Measurements from ENCODE around the gene KLHL30. TPM values are rescaled to one million over a fixed set of nuclear protein-coding genes. Genes with fewer than 3 reads are reported as not detected.

KLHL30 gene
- total and polyA plus RNA-seq, 3 experiments from 2014 or later, result not detected

DNA sequence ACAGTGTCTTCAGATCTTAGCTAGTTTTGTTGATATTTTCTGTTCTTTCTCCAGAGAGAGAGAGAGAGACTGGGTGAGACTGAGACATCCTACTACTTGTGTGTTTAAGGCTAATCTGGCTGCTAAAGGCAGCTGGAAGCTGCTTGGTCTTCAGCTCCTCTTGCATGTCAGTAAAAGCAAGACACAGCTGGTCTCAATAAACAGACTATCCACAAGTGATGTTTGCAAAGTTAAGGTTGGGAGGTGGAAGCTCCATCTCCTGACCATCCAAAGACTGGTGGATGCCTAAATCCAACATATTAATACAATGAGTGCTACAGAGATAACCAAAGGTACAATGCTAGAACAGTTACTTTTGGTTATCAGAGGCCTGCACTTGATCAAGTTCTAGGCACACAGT is 38.1 kb downstream of the KLHL30 start:
- Histone ChIP-seq H3K27ac (ENCODE audit: low read depth, low read length) (no peak overlapping the region), H3K9me3 (ENCODE audit: low read length) (no peaks in the 10 kb centered on the region), H3K27me3 (ENCODE audit: insufficient read depth, low read length, poor library complexity, severe bottlenecking) (no peaks in the 10 kb centered on the region), H3K4me1 (ENCODE audit: insufficient read depth, low read length) (no peaks in the 10 kb centered on the region), H3K4me3 (ENCODE audit: low read length) (no peak overlapping the region), H3K36me3 (ENCODE audit: insufficient read depth, low read length) (peaks cover 66% of the 10 kb centered on the region)
- H3K4me3 Mint-ChIP-seq, result no peak overlapping the region
- H3K36me3 Mint-ChIP-seq, result peaks cover 26 to 94% (median 34%) of the 10 kb centered on the region in 3 donors
- ChIA-PET POLR2A (interaction anchor here (0.6 kb wide), 2 partner anchors 23 to 41 kb away, joined by 3 to 6 read pairs; no protein-coding TSS in a partner anchor), CTCF (no interaction called here)
- DNase-seq, result no peak
- H3K27me3 Mint-ChIP-seq, result no peaks in the 10 kb centered on the region
- H3K9me3 Mint-ChIP-seq, result no peaks in the 10 kb centered on the region
- H3K4me1 Mint-ChIP-seq, result no peaks in the 10 kb centered on the region
- H3K27ac Mint-ChIP-seq, result peak overlapping the region in 1 of 8 donors; percentile 68

DNA sequence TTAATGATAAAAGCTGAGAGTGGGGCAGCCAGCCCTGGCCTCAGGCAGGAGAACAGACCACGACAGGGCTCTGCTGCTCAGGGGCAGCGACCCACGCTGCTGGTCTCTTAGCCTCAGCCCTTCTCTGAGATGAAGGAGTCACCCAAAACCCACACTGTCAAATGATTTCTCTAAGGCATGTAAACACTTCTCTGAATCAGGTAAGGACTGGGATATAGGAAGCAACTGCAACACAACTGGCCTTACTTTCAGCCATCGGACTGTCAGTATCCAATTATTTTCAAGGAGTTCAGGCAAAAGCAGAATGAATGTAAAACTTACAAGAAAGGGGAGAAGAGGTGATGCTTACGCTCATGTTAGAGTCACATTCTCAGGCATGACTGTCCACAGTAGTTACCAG is 42.1 kb downstream of the KLHL30 start:
- peaks cover 11 to 20% (median 12%) of the 10 kb centered on the region in 3 donors for H3K4me1 Mint-ChIP-seq
- no peak overlapping the region for H3K27ac ChIP-seq (ENCODE audit: low read depth, low read length)
- peaks cover 34 to 92% (median 35%) of the 10 kb centered on the region in 3 donors for H3K36me3 Mint-ChIP-seq
- H3K27ac Mint-ChIP-seq, result no peak overlapping the region
- no peaks in the 10 kb centered on the region for H3K27me3 ChIP-seq (ENCODE audit: insufficient read depth, low read length, poor library complexity, severe bottlenecking)
- no peaks in the 10 kb centered on the region for H3K9me3 ChIP-seq (ENCODE audit: low read length)
- DNase-seq, result no peak
- CTCF ChIA-PET, result no interaction called here
- H3K9me3 Mint-ChIP-seq, result no peaks in the 10 kb centered on the region
- H3K4me3 Mint-ChIP-seq, result no peak overlapping the region
- no peaks in the 10 kb centered on the region for H3K4me1 ChIP-seq (ENCODE audit: insufficient read depth, low read length)
- peaks cover 73% of the 10 kb centered on the region for H3K36me3 ChIP-seq (ENCODE audit: insufficient read depth, low read length)
- H3K4me3 ChIP-seq (ENCODE audit: low read length), result no peak overlapping the region
- no peaks in the 10 kb centered on the region for H3K27me3 Mint-ChIP-seq
- POLR2A ChIA-PET, result no interaction called here

DNA sequence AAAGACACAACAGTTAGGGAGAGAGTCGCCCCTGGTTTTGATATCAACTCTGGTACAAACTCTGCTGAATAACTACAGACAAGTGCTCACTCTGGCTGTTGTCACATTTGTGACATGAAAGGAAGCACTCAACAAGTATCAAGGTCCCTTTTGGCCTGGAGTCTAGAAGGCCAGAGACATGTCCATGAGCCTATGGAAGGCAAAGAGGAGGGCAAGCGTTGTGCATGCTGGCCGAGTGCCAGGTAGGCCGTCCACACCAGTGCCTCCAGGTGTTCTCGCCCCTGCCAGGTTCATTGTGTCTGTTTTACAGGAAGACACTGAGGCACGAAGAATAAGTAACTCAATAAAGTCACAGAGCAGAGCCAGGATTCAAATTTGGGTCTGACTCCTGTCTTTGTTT is 43.9 kb downstream of the KLHL30 start:
- H3K27me3 ChIP-seq (ENCODE audit: insufficient read depth, low read length, poor library complexity, severe bottlenecking), result no peaks in the 10 kb centered on the region
- peaks cover 14 to 28% (median 16%) of the 10 kb centered on the region in 3 donors for H3K4me1 Mint-ChIP-seq
- ChIA-PET POLR2A (no interaction called here), CTCF (no interaction called here)
- H3K9me3 ChIP-seq (ENCODE audit: low read length), result no peaks in the 10 kb centered on the region
- H3K9me3 Mint-ChIP-seq, result no peaks in the 10 kb centered on the region
- peaks cover 30 to 97% (median 31%) of the 10 kb centered on the region in 3 donors for H3K36me3 Mint-ChIP-seq
- no peak for DNase-seq
- H3K27ac Mint-ChIP-seq, result no peak overlapping the region
- H3K27me3 Mint-ChIP-seq, result no peaks in the 10 kb centered on the region
- H3K36me3 ChIP-seq (ENCODE audit: insufficient read depth, low read length), result peaks cover 81% of the 10 kb centered on the region
- no peak overlapping the region for H3K27ac ChIP-seq (ENCODE audit: low read depth, low read length)
- no peaks in the 10 kb centered on the region for H3K4me1 ChIP-seq (ENCODE audit: insufficient read depth, low read length)
- H3K4me3 ChIP-seq (ENCODE audit: low read length), result no peak overlapping the region
- H3K4me3 Mint-ChIP-seq, result no peak overlapping the region

DNA sequence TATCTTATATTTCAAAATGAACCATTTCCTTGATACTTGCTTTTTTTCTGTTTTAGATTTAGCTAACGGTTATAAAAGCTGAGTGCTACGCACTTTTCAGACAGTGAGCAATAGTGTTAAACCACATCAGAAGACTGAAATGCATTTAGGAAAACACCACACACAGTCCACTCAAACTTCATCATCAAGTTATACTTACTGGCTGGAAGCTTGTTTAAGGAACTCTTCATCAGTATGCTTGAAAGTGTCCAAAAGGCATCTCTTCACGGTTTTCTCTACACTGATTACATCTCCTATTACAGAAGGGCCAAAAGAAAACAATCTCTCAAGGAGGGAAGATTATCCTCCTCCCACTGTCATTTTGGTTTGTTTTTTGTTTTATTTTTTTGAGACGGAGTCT is 45.4 kb downstream of the KLHL30 start:
- no peaks in the 10 kb centered on the region for H3K27me3 ChIP-seq (ENCODE audit: insufficient read depth, low read length, poor library complexity, severe bottlenecking)
- DNase-seq, result no peak
- peak overlapping the region in 6 of 8 donors; percentile 17 to 82 (median 56) for H3K27ac Mint-ChIP-seq
- H3K4me3 ChIP-seq (ENCODE audit: low read length), result no peak overlapping the region
- H3K36me3 Mint-ChIP-seq, result peaks cover 28 to 99% (median 36%) of the 10 kb centered on the region in 3 donors
- no peaks in the 10 kb centered on the region for H3K27me3 Mint-ChIP-seq
- ChIA-PET CTCF (no interaction called here), POLR2A (no interaction called here)
- H3K9me3 Mint-ChIP-seq, result no peaks in the 10 kb centered on the region
- peaks cover 14 to 28% (median 18%) of the 10 kb centered on the region in 3 donors for H3K4me1 Mint-ChIP-seq
- H3K36me3 ChIP-seq (ENCODE audit: insufficient read depth, low read length), result peaks cover 91% of the 10 kb centered on the region
- H3K9me3 ChIP-seq (ENCODE audit: low read length), result no peaks in the 10 kb centered on the region
- H3K4me3 Mint-ChIP-seq, result peak overlapping the region in 2 of 7 donors; percentile 15 to 26
- no peaks in the 10 kb centered on the region for H3K4me1 ChIP-seq (ENCODE audit: insufficient read depth, low read length)
- no peak overlapping the region for H3K27ac ChIP-seq (ENCODE audit: low read depth, low read length)

DNA sequence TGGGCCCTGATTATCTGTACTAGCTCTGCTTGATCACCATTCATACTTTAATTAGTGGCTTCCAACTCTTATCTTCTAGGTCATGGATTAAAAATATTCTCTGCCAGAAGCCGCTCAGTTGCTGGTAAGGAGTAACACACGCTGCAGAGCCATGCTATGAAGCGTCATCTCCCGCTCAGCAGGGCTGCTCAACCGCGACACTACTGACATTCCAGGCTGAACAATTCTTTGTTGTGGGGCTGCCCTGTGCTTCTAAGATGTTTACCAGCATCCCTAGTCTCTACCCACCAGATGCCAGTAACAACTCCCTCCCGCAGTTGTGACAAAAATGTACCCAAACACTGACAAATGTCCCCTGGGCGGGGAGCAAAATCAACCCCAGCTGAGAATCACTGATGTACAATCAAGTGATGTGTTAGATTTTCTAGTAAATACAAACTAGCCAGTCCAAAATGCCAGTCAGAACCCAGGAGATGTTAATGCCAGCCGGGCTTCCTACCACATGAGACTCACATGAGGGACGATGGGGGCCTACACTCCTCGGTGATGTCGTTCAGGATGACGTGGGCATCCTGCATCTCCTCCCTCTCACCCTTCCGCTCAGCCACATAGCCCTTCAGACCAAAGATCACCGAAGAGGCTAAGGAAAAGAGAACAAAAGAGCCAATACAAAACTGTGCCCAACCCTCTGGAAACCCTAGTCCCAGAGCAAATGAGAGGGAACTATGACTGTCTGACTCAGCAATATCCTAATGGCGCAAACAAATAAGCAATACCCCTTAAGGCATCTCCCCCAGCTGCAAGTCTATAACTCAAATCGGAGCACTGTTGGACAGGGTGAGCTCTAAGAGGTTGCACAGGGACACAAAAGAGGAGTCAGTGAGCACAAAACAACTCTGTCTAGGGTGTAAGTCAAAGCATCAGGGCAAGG is 49.4 kb downstream of the KLHL30 start:
- Histone ChIP-seq H3K4me1 (ENCODE audit: insufficient read depth, low read length) (no peaks in the 10 kb centered on the region), H3K36me3 (ENCODE audit: insufficient read depth, low read length) (peaks cover 78% of the 10 kb centered on the region), H3K9me3 (ENCODE audit: low read length) (no peaks in the 10 kb centered on the region), H3K27ac (ENCODE audit: low read depth, low read length) (no peak overlapping the region), H3K27me3 (ENCODE audit: insufficient read depth, low read length, poor library complexity, severe bottlenecking) (no peaks in the 10 kb centered on the region), H3K4me3 (ENCODE audit: low read length) (no peak overlapping the region)
- H3K36me3 Mint-ChIP-seq, result peaks cover 8 to 94% (median 30%) of the 10 kb centered on the region in 3 donors
- DNase-seq, result no peak
- H3K27me3 Mint-ChIP-seq, result no peaks in the 10 kb centered on the region
- no peaks in the 10 kb centered on the region for H3K9me3 Mint-ChIP-seq
- H3K4me1 Mint-ChIP-seq, result peaks cover 14 to 28% (median 19%) of the 10 kb centered on the region in 3 donors
- ChIA-PET POLR2A (no interaction called here), CTCF (no interaction called here)
- H3K4me3 Mint-ChIP-seq, result no peak overlapping the region
- peak overlapping the region in 1 of 8 donors; percentile 51 for H3K27ac Mint-ChIP-seq

DNA sequence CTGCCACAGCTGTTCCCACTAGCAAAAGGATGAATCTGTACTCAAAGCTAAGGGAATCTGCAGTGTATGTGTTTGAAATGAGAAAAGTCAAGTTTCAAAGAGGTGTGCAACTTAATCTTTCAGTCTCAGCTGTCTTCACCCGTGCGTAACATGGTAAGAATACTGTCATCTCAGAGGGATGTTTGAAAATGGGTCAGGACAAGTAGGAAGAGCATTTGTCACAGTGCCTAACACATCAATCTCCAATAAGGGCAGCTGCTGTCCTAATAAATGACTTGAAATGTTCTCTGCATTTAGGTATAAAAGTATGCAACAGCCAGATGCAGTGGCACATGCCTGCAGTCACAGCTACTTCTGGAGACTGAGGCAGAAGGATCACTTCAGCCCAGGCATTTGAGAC is 52.0 kb downstream of the KLHL30 start:
- Histone ChIP-seq H3K9me3 (ENCODE audit: low read length) (no peaks in the 10 kb centered on the region), H3K27ac (ENCODE audit: low read depth, low read length) (no peak overlapping the region), H3K36me3 (ENCODE audit: insufficient read depth, low read length) (peaks cover 71% of the 10 kb centered on the region), H3K4me3 (ENCODE audit: low read length) (no peak overlapping the region), H3K27me3 (ENCODE audit: insufficient read depth, low read length, poor library complexity, severe bottlenecking) (no peaks in the 10 kb centered on the region), H3K4me1 (ENCODE audit: insufficient read depth, low read length) (peaks cover 4% of the 10 kb centered on the region)
- ChIA-PET POLR2A (interaction anchor here (0.6 kb wide), 1 partner anchor 535 kb away, joined by 9 read pairs; no protein-coding TSS in a partner anchor), CTCF (interaction anchor here (0.7 kb wide), 1 partner anchor 416 kb away, joined by 3 read pairs; no protein-coding TSS in a partner anchor)
- no peak for DNase-seq
- no peaks in the 10 kb centered on the region for H3K27me3 Mint-ChIP-seq
- H3K27ac Mint-ChIP-seq, result no peak overlapping the region
- no peaks in the 10 kb centered on the region for H3K9me3 Mint-ChIP-seq
- H3K4me1 Mint-ChIP-seq, result peaks cover 9 to 18% (median 13%) of the 10 kb centered on the region in 3 donors
- H3K4me3 Mint-ChIP-seq, result no peak overlapping the region
- peaks cover 0 to 91% (median 28%) of the 10 kb centered on the region in 3 donors for H3K36me3 Mint-ChIP-seq

Other genes starting within 250 kb of the KLHL30 start
- 10 to 100 TPM; 65.8 to 68.8 TPM for gene UBE2F, start 171.7 kb upstream of the KLHL30 start, total RNA-seq
- 70.7 TPM for gene UBE2F, start 171.7 kb upstream of the KLHL30 start, polyA plus RNA-seq
- 10 to 100 TPM; 64.8 to 70.5 TPM for gene SCLY, start 77.7 kb upstream of the KLHL30 start, total RNA-seq
- 16.1 TPM for gene SCLY, start 77.7 kb upstream of the KLHL30 start, polyA plus RNA-seq
- not detected for gene ESPNL, start 38.3 kb upstream of the KLHL30 start, total RNA-seq
- not detected for gene ESPNL, start 38.3 kb upstream of the KLHL30 start, polyA plus RNA-seq
- under 1 TPM in 1 of 2 experiments, not detected in 1; 0.24 TPM for gene ERFE, start 20.3 kb downstream of the KLHL30 start, total RNA-seq
- gene ERFE, start 20.3 kb downstream of the KLHL30 start, polyA plus RNA-seq, result not detected
- 10 to 100 TPM; 61.9 to 66.2 TPM for gene ILKAP, start 65.0 kb downstream of the KLHL30 start, total RNA-seq
- gene ILKAP, start 65.0 kb downstream of the KLHL30 start, polyA plus RNA-seq, result 39.7 TPM
- gene HES6, start 101.4 kb downstream of the KLHL30 start, total RNA-seq, result 1 to 10 TPM; 4.7 to 5.1 TPM
- 2.2 TPM for gene HES6, start 101.4 kb downstream of the KLHL30 start, polyA plus RNA-seq
- 10 to 100 TPM; 12.9 to 14.2 TPM for gene PER2, start 149.9 kb downstream of the KLHL30 start, total RNA-seq
- 4.3 TPM for gene PER2, start 149.9 kb downstream of the KLHL30 start, polyA plus RNA-seq
- gene TRAF3IP1, start 181.8 kb downstream of the KLHL30 start, total RNA-seq, result 10 to 100 TPM; 14.7 to 15.9 TPM
- 10.2 TPM for gene TRAF3IP1, start 181.8 kb downstream of the KLHL30 start, polyA plus RNA-seq

Data from CD8-positive, alpha-beta memory T cell (primary cell).